Skeletal muscle cell (primary cell): ENCODE measurements around the gene FALEC.
A peak's percentile ranks its signal among the peaks of the same experiment; 100 is the strongest.

Source experiments
- DNase-seq: peaks from one replicate; pipeline ENCODE4 v3.0.0-alpha.2; 2010; ENCODE audit warnings: low read depth
- H3K4me3 ChIP-seq: 2 replicates; pipeline ENCODE4 v1.5.1; 2011; ENCODE audit warnings: low read depth, mild to moderate bottlenecking, control low read depth, low read length, moderate library complexity

The FALEC gene

GRCh38 chr1:150515328-150516049 lies at the start of gene FALEC:
Gene FALEC (plus strand): TSS chr1:150515752.
- peak; percentile 81 for DNase-seq
- H3K4me3 ChIP-seq: peak within 1 kb of the TSS; percentile 63

- H3K4me3 ChIP-seq: no peak overlapping the region
- DNase-seq: no peak
Observed at GRCh38 chr1:150466964-150467363, 48.6 kb upstream of the FALEC start.

GRCh38 chr1:150469291-150469690 lies 46.3 kb upstream of the FALEC start:
- DNase-seq: no peak
- no peak overlapping the region for H3K4me3 ChIP-seq

GRCh38 chr1:150472601-150473200 lies 42.9 kb upstream of the FALEC start:
- DNase-seq: no peak
- H3K4me3 ChIP-seq: no peak overlapping the region

GRCh38 chr1:150473659-150474058 lies 41.9 kb upstream of the FALEC start:
- no peak overlapping the region for H3K4me3 ChIP-seq
- no peak for DNase-seq

- DNase-seq: no peak
- H3K4me3 ChIP-seq: no peak overlapping the region
Observed at GRCh38 chr1:150474869-150475268, 40.7 kb upstream of the FALEC start.

- H3K4me3 ChIP-seq: no peak overlapping the region
- DNase-seq: no peak
Observed at GRCh38 chr1:150476754-150477153, 38.8 kb upstream of the FALEC start.

- DNase-seq: no peak
- H3K4me3 ChIP-seq: no peak overlapping the region
Observed at GRCh38 chr1:150477320-150477719, 38.2 kb upstream of the FALEC start.

- no peak for DNase-seq
- H3K4me3 ChIP-seq: no peak overlapping the region
Observed at GRCh38 chr1:150477733-150478132, 37.8 kb upstream of the FALEC start.

- no peak overlapping the region for H3K4me3 ChIP-seq
- no peak for DNase-seq
Observed at GRCh38 chr1:150479370-150479769, 36.2 kb upstream of the FALEC start.

GRCh38 chr1:150479927-150480352 lies 35.6 kb upstream of the FALEC start:
- no peak overlapping the region for H3K4me3 ChIP-seq
- DNase-seq: no peak

GRCh38 chr1:150484431-150484830 lies 31.1 kb upstream of the FALEC start:
- H3K4me3 ChIP-seq: no peak overlapping the region
- no peak for DNase-seq

- no peak for DNase-seq
- H3K4me3 ChIP-seq: no peak overlapping the region
Observed at GRCh38 chr1:150484861-150485260, 30.7 kb upstream of the FALEC start.

GRCh38 chr1:150486966-150487762 lies 28.4 kb upstream of the FALEC start, which contains the start of gene TARS2:
Gene TARS2 (plus strand): TSS chr1:150487419. CDS start chr1:150487451, 32 bp downstream.
- peak within 1 kb of the TSS; percentile 94 for H3K4me3 ChIP-seq
- peak; percentile 93 for DNase-seq

- peak overlapping the region; percentile 94 for H3K4me3 ChIP-seq
- no peak for DNase-seq
Observed at GRCh38 chr1:150487763-150488115, 27.8 kb upstream of the FALEC start.

- no peak for DNase-seq
- H3K4me3 ChIP-seq: no peak overlapping the region
Observed at GRCh38 chr1:150493175-150493574, 22.4 kb upstream of the FALEC start.

GRCh38 chr1:150498342-150498741 lies 17.2 kb upstream of the FALEC start:
- DNase-seq: no peak
- H3K4me3 ChIP-seq: no peak overlapping the region

GRCh38 chr1:150505431-150505830 lies 10.1 kb upstream of the FALEC start:
- H3K4me3 ChIP-seq: no peak overlapping the region
- no peak for DNase-seq

GRCh38 chr1:150507912-150508864 lies 7.4 kb upstream of the FALEC start, which contains the start of gene ECM1:
Gene ECM1 (plus strand): TSS chr1:150508109. CDS start chr1:150508210, 101 bp downstream.
- H3K4me3 ChIP-seq: peak within 1 kb of the TSS; percentile 40
- no peak for DNase-seq
